SK-N-MC (cell line): ENCODE measurements around the gene MORN5.

Experiments
- EZH2 ChIP-seq: fragments of 200-600 bp; sonication (generic); IDR thresholded peaks from one replicate; pipeline ENCODE4 v1.6.1; 2017; ENCODE audit warnings: antibody characterized with exemption
- FOXP2 ChIP-seq: optimal IDR thresholded peaks from 2 replicates; pipeline ENCODE3; 2011; ENCODE audit warnings: mild to moderate bottlenecking, moderate library complexity; ENCODE audit not compliant: insufficient read depth; ENCODE audit errors: extremely low read length, control extremely low read depth
- POLR2AphosphoS5 ChIP-seq: IDR thresholded peaks from 2 replicates; pipeline ENCODE4 v1.6.1; 2012; ENCODE audit warnings: mild to moderate bottlenecking, low read depth, low read length, borderline replicate concordance

- TF ChIP-seq POLR2AphosphoS5, result no peak
- no peak for TF ChIP-seq EZH2
- TF ChIP-seq FOXP2, result no peak
Observed at GRCh38 chr9:122143296-122143695, 16.4 kb upstream of the MORN5 start.
